Heart left ventricle (tissue), 16 donors: ENCODE data around the gene SPTBN1. TPM values are rescaled to one million over a fixed set of nuclear protein-coding genes. Genes with fewer than 3 reads are reported as not detected.

Experiments
- ATAC-seq, 4 donors: fragments of 200-7000 bp; cut with Tn5 transposase; one replicate each; pipeline ENCODE4 v1.9.1; 2020 to 2022; ENCODE audit warnings: moderate library complexity in 4 of 4, mild to moderate bottlenecking in 3 of 4, moderate number of reproducible peaks in 1 of 4
- DNase-seq, 5 donors: peaks; one replicate each; pipeline ENCODE4 v3.0.0-alpha.2; 2020
- H3K27ac ChIP-seq, 12 donors: fragments of 200-600 bp; sonication (generic) in 4 of 12; one replicate each; pipeline versions ENCODE4 v1.5.0 to v1.8.0; 2016 to 2022; ENCODE audit warnings: mild to moderate bottlenecking in 2 of 12
- H3K27me3 ChIP-seq, 9 donors: fragments of 200-600 bp; sonication (generic) in 2 of 9; one replicate each; pipeline versions ENCODE4 v1.5.1 to v1.8.0; 2016 to 2022; ENCODE audit warnings: mild to moderate bottlenecking in 3 of 9
- H3K36me3 ChIP-seq, 9 donors: fragments of 200-600 bp; sonication (generic) in 2 of 9; one replicate each; pipeline versions ENCODE4 v1.5.0 to v1.8.0; 2018 to 2022; ENCODE audit warnings: mild to moderate bottlenecking in 2 of 9
- H3K4me1 ChIP-seq, 12 donors: fragments of 200-600 bp; sonication (generic) in 4 of 12; one replicate each; pipeline versions ENCODE4 v1.5.0 to v1.8.0; 2016 to 2022; ENCODE audit warnings: mild to moderate bottlenecking in 3 of 12
- H3K4me3 ChIP-seq, 12 donors: fragments of 200-600 bp; sonication (generic) in 4 of 12; one replicate each; pipeline versions ENCODE4 v1.5.0 to v1.8.0; 2017 to 2022; ENCODE audit warnings: mild to moderate bottlenecking in 9 of 12, moderate library complexity in 4 of 12
- H3K9me3 ChIP-seq, 12 donors: fragments of 200-600 bp; sonication (generic) in 4 of 12; one replicate each; pipeline versions ENCODE4 v1.5.0 to v1.8.0; 2016 to 2022; ENCODE audit warnings: mild to moderate bottlenecking in 1 of 12
- POLR2A ChIP-seq, 2 donors: fragments of 450-650 bp; IDR thresholded peaks; one replicate each; pipeline ENCODE4 v1.6.1; 2017; ENCODE audit warnings: antibody characterized with exemption in 2 of 2, mild to moderate bottlenecking in 2 of 2, moderate library complexity in 2 of 2
- WGBS, 4 donors: extraction: QIAGEN DNeasy Blood & Tissue Kit in 2 of 4; methylation state at CpG; one replicate each; pipeline versions ENCODE4 v1.1.5 to v1.1.7; 2013 to 2018; 5-methylcytosine and 5-hydroxymethylcytosine counted together
- intact Hi-C, 10 donors: fragments of 100-400 bp; cut with DNase I; formaldehyde crosslinking; loops; one replicate each; pipeline versions ENCODE4 v1.11.1 to v1.14.2; 2022
- polyA plus RNA-seq, 2 donors: library from polyadenylated mRNA; stranded (reverse); fragments of 200-250 nt; gene quantifications; one replicate each; pipeline ENCODE4 v1.2.3, GENCODE V29; 2013
- total RNA-seq, 9 donors: library from RNA; depleted of rRNA in 2 of 9; stranded (reverse); fragments of >200 nt in 2 of 9; fragmentation: NEBNext Ultra II Directional in 3 of 9; extraction: Animal tissue kit (Norgen Biotek cat#: 25700) in 3 of 9; gene quantifications; one replicate each; pipeline versions ENCODE4 v1.1.0 to v1.2.4, GENCODE V29; 2016 to 2023
- TF ChIP-seq, protein P1 (sequence below), 12 donors: fragments of 200-600 bp; sonication (generic) in 4 of 12; IDR thresholded peaks; one replicate each; pipeline versions ENCODE4 v1.5.0 to v1.8.0; 2018 to 2022; ENCODE audit warnings: antibody characterized with exemption in 12 of 12, mild to moderate bottlenecking in 5 of 12
- donor health status: ischemic (EF 13 %, LVEDD 7.1; RV severe dilation, severe dysfunction).
- donor health status: healthy with polysubstance abuse.
- donor health status: DM: no; HTN: yes; CAD: no.
- donor health status: DM: no; HTN: no; CAD: no.
- donor health status: ischemic (EF 25% LVEDD 6.9; RV normal size, moderate dysfunction).
- donor health status: ischemic (EF 25% LVEDD 5.7; RV mildly dilated, moderate dysfunction).
- donor health status: healthy.
- donor health status: DM: yes; HTN: yes; CAD: no.
- donor health status: ischemic (EF 35%, LVEDD 5.7; RV mildly dilated, moderate dysfunction).
- donor health status: nonischemic (EF 11% LVEDD 7.7; RV severe dilation, severe dysfunction).
- donor health status: DM: yes; HTN: yes; CAD: no.
- donor health status: PGD.
- donor health status: ischemic (EF 29% LVEDD 5.4; RV normal size, mild dysfunction).
- donor health status: nonischemic (EF 23%, LVEDD 6.1; RV moderate dilation, normal function).

The SPTBN1 gene
- total and polyA plus RNA-seq, 11 donors: 124 to 659 (median 422) TPM

DNA sequence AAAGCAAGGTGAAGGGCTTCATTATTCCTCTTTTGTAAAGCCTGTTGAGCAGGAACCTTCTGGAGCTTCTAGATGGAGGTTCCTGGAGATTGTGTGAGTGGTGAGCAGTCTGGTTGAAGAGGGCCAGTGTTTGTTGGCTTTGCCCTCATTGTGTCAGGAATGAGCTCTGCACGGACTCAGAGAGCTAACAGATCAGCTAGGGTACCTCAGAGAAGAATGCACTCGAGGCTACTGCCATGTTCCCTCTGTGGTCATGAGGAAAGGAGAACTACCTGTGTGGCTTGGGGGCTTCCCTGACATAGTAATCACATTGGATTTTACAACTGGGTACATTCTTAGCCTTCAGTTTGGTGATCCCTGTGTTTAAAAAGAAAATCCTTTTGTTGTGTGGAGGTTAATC lies 46.6 kb downstream of the SPTBN1 start:
- 23 to 49% (median 26%) methylated on average over 2 of the region's 2 CpGs for WGBS, 4 donors
- TF ChIP-seq POLR2A (IDR thresholded peaks at IDR 0.05): no peak
- TF ChIP-seq, protein P1, sequence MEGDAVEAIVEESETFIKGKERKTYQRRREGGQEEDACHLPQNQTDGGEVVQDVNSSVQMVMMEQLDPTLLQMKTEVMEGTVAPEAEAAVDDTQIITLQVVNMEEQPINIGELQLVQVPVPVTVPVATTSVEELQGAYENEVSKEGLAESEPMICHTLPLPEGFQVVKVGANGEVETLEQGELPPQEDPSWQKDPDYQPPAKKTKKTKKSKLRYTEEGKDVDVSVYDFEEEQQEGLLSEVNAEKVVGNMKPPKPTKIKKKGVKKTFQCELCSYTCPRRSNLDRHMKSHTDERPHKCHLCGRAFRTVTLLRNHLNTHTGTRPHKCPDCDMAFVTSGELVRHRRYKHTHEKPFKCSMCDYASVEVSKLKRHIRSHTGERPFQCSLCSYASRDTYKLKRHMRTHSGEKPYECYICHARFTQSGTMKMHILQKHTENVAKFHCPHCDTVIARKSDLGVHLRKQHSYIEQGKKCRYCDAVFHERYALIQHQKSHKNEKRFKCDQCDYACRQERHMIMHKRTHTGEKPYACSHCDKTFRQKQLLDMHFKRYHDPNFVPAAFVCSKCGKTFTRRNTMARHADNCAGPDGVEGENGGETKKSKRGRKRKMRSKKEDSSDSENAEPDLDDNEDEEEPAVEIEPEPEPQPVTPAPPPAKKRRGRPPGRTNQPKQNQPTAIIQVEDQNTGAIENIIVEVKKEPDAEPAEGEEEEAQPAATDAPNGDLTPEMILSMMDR (IDR thresholded peaks at IDR 0.05): no peak
- Histone ChIP-seq H3K4me1 (peaks cover 40 to 100% (median 96%) of the 10 kb centered on the region in 12 donors), H3K9me3 (no peaks in the 10 kb centered on the region), H3K27ac (peak overlapping the region in 10 of 12 donors; percentile 2 to 59 (median 29)), H3K4me3 (no peak overlapping the region), H3K27me3 (no peaks in the 10 kb centered on the region), H3K36me3 (peaks cover 0 to 5% (median 0%) of the 10 kb centered on the region in 9 donors)
- ATAC-seq (peak in 1 of 4 donors; percentile 7), DNase-seq (no peak)
- intact Hi-C loops: loop anchor here in 3 of 10 donors (5.0 to 10.0 kb wide), 3 partner anchors 295 to 332 kb away; no protein-coding TSS in a partner anchor

- H3K4me3 ChIP-seq: no peak overlapping the region
- DNase-seq (peak in 1 of 5 donors; percentile 35), ATAC-seq (peak in 2 of 4 donors; percentile 30 to 41)
- peaks cover 0 to 5% (median 0%) of the 10 kb centered on the region in 9 donors for H3K36me3 ChIP-seq
- peaks cover 42 to 100% (median 96%) of the 10 kb centered on the region in 12 donors for H3K4me1 ChIP-seq
- intact Hi-C loops: loop anchor here in 3 of 10 donors (5.0 to 10.0 kb wide), 3 partner anchors 296 to 332 kb away; no protein-coding TSS in a partner anchor
- H3K27me3 ChIP-seq: no peaks in the 10 kb centered on the region
- H3K9me3 ChIP-seq: no peaks in the 10 kb centered on the region
- no peak for TF ChIP-seq POLR2A (IDR thresholded peaks at IDR 0.05)
- TF ChIP-seq, protein P1 (IDR thresholded peaks at IDR 0.05): peak; percentile 22 to 58 (median 43)
- peak overlapping the region in 7 of 12 donors; percentile 2 to 59 (median 31) for H3K27ac ChIP-seq
- WGBS, 4 donors: 44 to 58% (median 52%) methylated on average over 2 to 3 of the region's 3 CpGs
Observed at GRCh38 chr2:54503192-54503591, 47.1 kb downstream of the SPTBN1 start.

DNA sequence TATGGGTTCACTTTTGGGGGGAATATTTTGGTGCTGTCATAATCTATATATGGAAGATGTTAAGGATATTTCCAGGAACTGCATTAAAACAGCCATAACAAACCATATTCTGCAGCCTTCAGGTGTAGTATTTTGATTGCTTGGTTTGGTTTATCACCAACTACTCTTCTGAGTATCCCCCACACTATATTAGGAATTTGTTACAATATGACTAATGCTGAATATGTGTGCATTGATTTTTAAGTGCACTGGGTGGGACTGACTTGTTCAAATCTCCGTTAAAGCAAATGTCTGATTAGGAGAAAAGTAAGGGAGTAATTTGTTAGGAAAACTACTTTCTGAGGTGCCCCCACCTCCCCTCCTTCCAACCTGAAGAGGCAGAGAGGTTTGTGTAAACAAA lies 47.7 kb downstream of the SPTBN1 start:
- intact Hi-C loops: loop anchor here in 3 of 10 donors (5.0 to 10.0 kb wide), 3 partner anchors 297 to 331 kb away; no protein-coding TSS in a partner anchor
- peaks cover 40 to 100% (median 96%) of the 10 kb centered on the region in 12 donors for H3K4me1 ChIP-seq
- no peak overlapping the region for H3K4me3 ChIP-seq
- ATAC-seq (no peak), DNase-seq (no peak)
- no peak overlapping the region for H3K27ac ChIP-seq
- H3K36me3 ChIP-seq: peaks cover 0 to 5% (median 0%) of the 10 kb centered on the region in 9 donors
- WGBS, 4 donors: 22 to 47% (median 27%) methylated on average over 1 of the region's 1 CpG
- no peaks in the 10 kb centered on the region for H3K27me3 ChIP-seq
- no peaks in the 10 kb centered on the region for H3K9me3 ChIP-seq
- TF ChIP-seq, protein P1 (IDR thresholded peaks at IDR 0.05): no peak
- no peak for TF ChIP-seq POLR2A (IDR thresholded peaks at IDR 0.05)

DNA sequence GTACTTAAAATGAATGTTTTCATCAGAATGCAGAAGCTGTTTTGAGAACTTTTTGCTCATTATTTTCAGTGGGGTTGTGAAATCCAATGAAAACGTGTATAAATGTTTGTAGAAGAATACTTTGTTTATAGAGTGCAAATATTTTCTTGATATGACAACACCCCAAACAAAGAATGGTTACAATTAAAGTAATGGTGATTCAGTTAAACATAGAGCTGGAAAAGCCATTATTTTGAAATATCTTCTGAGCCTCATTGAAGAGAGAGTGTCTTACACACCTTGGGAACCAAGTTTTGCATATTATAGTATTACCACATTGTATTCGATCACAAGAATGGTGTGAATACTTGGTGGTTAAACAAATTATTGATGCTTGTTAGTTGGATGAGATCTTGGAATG lies 48.7 kb downstream of the SPTBN1 start:
- TF ChIP-seq, protein P1 (IDR thresholded peaks at IDR 0.05): no peak
- no peak for TF ChIP-seq POLR2A (IDR thresholded peaks at IDR 0.05)
- no peak overlapping the region for H3K4me3 ChIP-seq
- DNase-seq (no peak), ATAC-seq (no peak)
- WGBS, 4 donors: 46 to 61% (median 50%) methylated on average over 2 of the region's 2 CpGs
- H3K27ac ChIP-seq: peak overlapping the region in 1 of 12 donors; percentile 4
- no peaks in the 10 kb centered on the region for H3K27me3 ChIP-seq
- intact Hi-C loops: loop anchor here in 3 of 10 donors (5.0 to 10.0 kb wide), 3 partner anchors 298 to 330 kb away; no protein-coding TSS in a partner anchor
- H3K4me1 ChIP-seq: peaks cover 39 to 100% (median 96%) of the 10 kb centered on the region in 12 donors
- no peaks in the 10 kb centered on the region for H3K9me3 ChIP-seq
- H3K36me3 ChIP-seq: peaks cover 0 to 5% (median 0%) of the 10 kb centered on the region in 9 donors
